Epithelial cell of esophagus (primary cell): ENCODE data around the gene TMEM184B.

Experiments used
- DNase-seq: peaks from one replicate; pipeline ENCODE4 v3.0.0; 2010; ENCODE audit warnings: low read depth
- H3K4me3 ChIP-seq: 2 replicates; pipeline ENCODE4 v1.5.1; 2011; ENCODE audit warnings: mild to moderate bottlenecking, low read length, control low read depth
- TF ChIP-seq, protein P1 (sequence below): IDR thresholded peaks from 2 replicates; pipeline ENCODE4 v1.5.1; 2011; ENCODE audit warnings: low read depth, mild to moderate bottlenecking, low read length, control low read depth, inconsistent platforms; ENCODE audit not compliant: insufficient read depth; ENCODE audit errors: missing control alignments

Gene TMEM184B

DNA sequence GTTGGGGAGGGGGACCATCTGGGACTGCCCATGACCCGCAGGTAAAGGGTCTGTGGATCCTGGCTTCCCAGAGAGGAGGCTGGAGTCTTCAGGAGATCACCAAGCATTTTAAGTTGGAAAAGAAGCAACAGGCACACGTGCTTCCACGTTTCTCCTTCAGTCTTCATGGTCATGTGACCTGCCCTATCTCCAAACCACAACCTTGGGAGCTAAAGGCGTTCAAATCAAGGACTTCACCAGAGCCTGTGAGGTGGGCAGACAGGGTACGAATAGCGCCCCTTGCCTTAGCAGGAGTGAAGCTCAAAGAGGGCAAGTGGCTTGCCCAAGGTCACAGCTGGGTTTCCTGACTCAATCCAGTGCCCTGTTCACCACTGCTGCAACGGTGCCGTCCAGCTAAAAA is 6.7 kb downstream of the TMEM184B start:
- no peak overlapping the region for H3K4me3 ChIP-seq
- TF ChIP-seq, protein P1, sequence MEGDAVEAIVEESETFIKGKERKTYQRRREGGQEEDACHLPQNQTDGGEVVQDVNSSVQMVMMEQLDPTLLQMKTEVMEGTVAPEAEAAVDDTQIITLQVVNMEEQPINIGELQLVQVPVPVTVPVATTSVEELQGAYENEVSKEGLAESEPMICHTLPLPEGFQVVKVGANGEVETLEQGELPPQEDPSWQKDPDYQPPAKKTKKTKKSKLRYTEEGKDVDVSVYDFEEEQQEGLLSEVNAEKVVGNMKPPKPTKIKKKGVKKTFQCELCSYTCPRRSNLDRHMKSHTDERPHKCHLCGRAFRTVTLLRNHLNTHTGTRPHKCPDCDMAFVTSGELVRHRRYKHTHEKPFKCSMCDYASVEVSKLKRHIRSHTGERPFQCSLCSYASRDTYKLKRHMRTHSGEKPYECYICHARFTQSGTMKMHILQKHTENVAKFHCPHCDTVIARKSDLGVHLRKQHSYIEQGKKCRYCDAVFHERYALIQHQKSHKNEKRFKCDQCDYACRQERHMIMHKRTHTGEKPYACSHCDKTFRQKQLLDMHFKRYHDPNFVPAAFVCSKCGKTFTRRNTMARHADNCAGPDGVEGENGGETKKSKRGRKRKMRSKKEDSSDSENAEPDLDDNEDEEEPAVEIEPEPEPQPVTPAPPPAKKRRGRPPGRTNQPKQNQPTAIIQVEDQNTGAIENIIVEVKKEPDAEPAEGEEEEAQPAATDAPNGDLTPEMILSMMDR, result no peak
- DNase-seq, result no peak

DNA sequence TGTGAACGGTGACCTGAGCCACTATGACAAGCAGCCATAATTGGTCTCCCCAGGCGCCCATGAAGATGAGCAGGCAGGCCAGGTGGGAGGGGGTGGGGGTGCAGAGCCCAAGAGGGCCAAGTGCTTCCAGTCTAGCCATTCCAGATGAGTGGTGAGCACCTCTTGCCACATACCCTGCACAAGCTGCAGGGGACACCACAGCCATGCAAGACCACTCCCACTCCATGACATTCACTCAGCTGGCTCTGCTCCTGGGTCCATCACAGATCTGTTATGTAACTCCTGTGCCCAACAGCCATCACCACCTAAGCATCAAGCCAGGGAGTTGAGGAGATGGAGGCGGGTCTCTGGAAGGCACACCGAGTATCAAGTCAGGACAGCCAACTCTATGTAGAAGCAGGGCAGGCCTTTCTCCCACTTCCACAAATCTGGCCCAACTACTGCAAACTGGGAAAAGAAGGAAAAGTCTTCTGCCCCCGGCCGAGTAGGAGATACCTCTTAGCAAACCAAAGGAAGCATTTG is 8.4 kb downstream of the TMEM184B start:
- no peak for DNase-seq
- TF ChIP-seq, protein P1, result no peak
- no peak overlapping the region for H3K4me3 ChIP-seq

DNA sequence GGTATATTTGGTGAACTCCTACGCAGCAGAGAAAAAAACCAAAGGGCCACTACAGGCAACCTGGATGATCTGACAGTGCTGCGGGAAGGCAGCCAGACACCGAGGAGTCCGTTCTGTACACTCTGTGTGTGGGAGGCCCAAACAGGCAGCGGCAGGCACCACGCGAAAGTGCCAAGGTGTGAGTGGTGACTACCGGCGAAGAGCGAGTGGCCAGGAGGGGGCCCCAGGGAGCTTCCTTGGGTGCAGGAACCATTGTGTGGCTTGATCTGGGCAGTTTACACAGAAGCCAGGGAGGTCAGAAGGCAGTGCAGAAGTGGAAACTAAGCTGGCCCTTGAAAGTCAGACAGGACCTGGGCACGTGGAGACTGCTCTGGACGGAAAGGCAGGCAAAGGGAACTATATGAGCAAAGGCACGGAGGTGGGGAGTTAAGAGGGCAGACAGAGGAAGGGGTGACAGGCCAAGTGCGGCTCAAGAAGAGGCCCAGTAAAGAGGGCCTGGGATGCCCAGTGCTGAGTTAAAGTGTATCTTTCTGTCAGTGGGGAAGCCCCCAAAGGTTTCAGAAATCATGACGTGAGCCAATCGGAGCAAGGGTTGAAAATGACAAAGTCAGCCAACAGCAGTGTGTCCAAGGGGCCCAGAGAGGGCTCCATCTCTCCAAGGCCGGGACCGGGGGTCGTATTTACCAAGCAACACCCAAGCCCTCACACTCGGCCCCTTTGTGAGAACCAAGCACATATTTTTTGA is 10.6 kb downstream of the TMEM184B start:
- peak; percentile 79 for DNase-seq
- TF ChIP-seq, protein P1, result peak; percentile 69
- H3K4me3 ChIP-seq, result no peak overlapping the region

DNA sequence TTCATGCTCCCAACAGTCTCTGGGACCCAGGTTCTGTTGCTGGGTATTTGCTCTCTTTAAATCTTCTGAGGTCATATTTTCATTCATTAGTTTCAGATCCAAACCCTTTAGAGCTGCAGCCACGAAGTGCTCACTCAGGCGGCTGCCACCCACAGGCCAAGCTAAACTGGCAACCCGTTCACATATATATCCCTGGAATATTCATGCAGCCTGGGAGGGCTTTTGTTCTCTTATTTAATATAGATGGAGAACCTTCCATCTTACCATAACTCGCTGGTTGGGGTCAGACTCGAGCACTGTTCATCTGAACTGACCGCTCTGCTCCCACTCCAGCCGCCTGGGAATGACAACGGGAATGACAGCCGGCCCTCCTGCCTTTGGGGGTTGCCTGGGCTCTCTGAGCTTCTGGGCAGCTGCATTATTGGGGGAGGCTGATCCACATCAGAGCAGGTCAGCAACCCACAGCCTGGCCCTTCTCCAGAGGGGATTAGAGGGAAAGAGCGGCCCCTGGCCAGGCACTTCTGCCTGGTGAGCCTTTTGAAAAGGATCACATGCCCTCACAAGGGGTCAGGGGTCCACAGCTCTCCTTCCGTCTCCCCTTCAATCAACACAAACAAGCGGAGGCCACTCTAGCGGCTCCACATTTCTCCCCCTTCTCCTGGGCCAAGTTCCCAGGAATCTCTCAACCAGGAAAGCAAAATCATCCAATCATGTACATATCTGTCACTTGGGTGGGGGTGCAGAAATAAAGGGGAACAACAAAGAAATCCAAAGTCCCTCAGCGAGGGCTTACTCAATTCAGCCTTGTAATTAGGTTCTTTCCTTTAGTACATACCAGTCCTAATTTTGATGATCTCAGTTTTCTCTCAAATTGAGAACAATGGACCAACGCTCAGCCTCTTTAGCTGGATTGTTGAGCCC is 11.8 kb downstream of the TMEM184B start:
- TF ChIP-seq, protein P1, result no peak
- no peak for DNase-seq
- H3K4me3 ChIP-seq, result no peak overlapping the region

DNA sequence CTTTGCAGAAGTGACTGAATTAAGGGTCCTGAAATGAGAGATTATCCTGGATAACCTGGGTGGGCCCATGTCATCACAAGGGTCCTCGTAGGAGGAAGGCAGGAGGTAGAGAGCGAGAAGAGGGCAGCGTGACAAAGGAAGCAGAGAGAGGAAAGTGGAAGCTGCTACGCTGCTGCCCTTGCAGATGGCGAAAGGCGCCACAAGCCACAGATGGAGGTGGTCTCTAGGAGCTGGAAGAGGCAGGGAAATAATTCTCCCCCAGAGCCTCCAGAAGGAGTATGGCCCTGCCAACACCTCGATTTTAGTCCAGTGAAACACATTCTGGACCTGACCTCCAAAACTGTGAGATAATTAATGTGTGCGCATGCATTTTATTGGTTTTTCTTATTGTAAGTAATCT is 13.4 kb downstream of the TMEM184B start:
- TF ChIP-seq, protein P1, result no peak
- no peak overlapping the region for H3K4me3 ChIP-seq
- no peak for DNase-seq

DNA sequence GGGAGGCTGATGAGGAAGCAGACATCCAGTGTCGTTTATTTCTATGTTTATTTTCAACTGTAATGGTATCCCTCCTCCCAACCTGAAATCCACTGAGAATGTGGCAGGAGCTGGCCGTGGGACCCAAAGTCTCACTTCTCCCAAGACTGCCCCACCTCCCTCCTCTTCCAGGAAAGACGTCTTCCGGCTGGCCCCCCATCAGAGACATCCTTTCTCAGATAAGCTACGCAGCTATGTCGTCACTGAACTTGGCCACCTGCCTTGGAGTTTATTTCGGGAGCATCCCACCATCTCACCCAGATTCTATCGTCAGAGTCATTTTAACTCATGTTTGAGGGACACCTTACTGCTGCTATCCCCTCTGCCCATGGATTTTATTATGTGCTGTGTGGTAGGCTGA is 13.9 kb downstream of the TMEM184B start:
- no peak overlapping the region for H3K4me3 ChIP-seq
- no peak for DNase-seq
- TF ChIP-seq, protein P1, result no peak
